Measurements from ENCODE around the gene OR10K1. TPM values are rescaled to one million over a fixed set of nuclear protein-coding genes. Genes with fewer than 3 reads are reported as not detected.
"Not testable (repeated sequence)": the region's sequence is repeated elsewhere in the genome, so short reads cannot be mapped to it uniquely, and the experiment has no call there.

OR10K1 gene
- total RNA-seq: not detected

- DNase-seq: no peak
Observed at GRCh38 chr1:158461534-158461933, at the start of gene OR10K1. Gene OR10K1, plus strand, starts transcription at chr1:158461834. Its CDS starts 3,728 bp downstream, at chr1:158465562.

GRCh38 chr1:158414651-158415345, 46.8 kb upstream of the OR10K1 start:
- DNase-seq: no peak

GRCh38 chr1:158417586-158417985, 44.0 kb upstream of the OR10K1 start:
- no peak for DNase-seq

GRCh38 chr1:158422212-158422611, 39.4 kb upstream of the OR10K1 start:
- DNase-seq: no peak

- no peak for DNase-seq
Observed at GRCh38 chr1:158425027-158425426, 36.6 kb upstream of the OR10K1 start.

GRCh38 chr1:158426137-158426536, 35.5 kb upstream of the OR10K1 start, which contains the start of gene OR10K2:
Gene OR10K2, minus strand, starts transcription at chr1:158426237. Its CDS starts 5,371 bp downstream, at chr1:158420866.
- DNase-seq: no peak

GRCh38 chr1:158430163-158430562, 31.5 kb upstream of the OR10K1 start:
- not testable (repeated sequence) for DNase-seq

- DNase-seq: no peak
Observed at GRCh38 chr1:158434741-158435140, 26.9 kb upstream of the OR10K1 start.

- DNase-seq: no peak
Observed at GRCh38 chr1:158445376-158445775, 16.3 kb upstream of the OR10K1 start.

- DNase-seq: no peak
Observed at GRCh38 chr1:158454537-158454936, 7.1 kb upstream of the OR10K1 start.

GRCh38 chr1:158457246-158457645, 4.4 kb upstream of the OR10K1 start:
- no peak for DNase-seq

GRCh38 chr1:158458263-158458662, 3.4 kb upstream of the OR10K1 start:
- DNase-seq: no peak

- DNase-seq: no peak
Observed at GRCh38 chr1:158471920-158472319, 10.3 kb downstream of the OR10K1 start, which contains the start of gene OR10R2. Gene OR10R2, plus strand, starts transcription at chr1:158472220. Its CDS starts 106 bp downstream, at chr1:158472326.

GRCh38 chr1:158485455-158485854, 23.8 kb downstream of the OR10K1 start:
- no peak for DNase-seq

- no peak for DNase-seq
Observed at GRCh38 chr1:158491316-158491715, 29.7 kb downstream of the OR10K1 start.

GRCh38 chr1:158493054-158493453, 31.4 kb downstream of the OR10K1 start:
- no peak for DNase-seq

GRCh38 chr1:158494796-158495195, 33.2 kb downstream of the OR10K1 start:
- no peak for DNase-seq

- DNase-seq: no peak
Observed at GRCh38 chr1:158496374-158496773, 34.7 kb downstream of the OR10K1 start.

GRCh38 chr1:158506369-158506987, 44.8 kb downstream of the OR10K1 start:
- DNase-seq: no peak

GRCh38 chr1:158507511-158507910, 45.9 kb downstream of the OR10K1 start:
- no peak for DNase-seq

- DNase-seq: no peak
Observed at GRCh38 chr1:158509471-158510156, 48.0 kb downstream of the OR10K1 start.

- DNase-seq: no peak
Observed at GRCh38 chr1:158516966-158517365, 55.3 kb downstream of the OR10K1 start.
